Caco-2 (cell line): ENCODE results near the gene MDN1. TPM values are rescaled to one million over a fixed set of nuclear protein-coding genes. Genes with fewer than 3 reads are reported as not detected.
"Not testable (repeated sequence)": the region's sequence is repeated elsewhere in the genome, so short reads cannot be mapped to it uniquely, and the experiment has no call there.

Experiments
- BruUV-seq: library from RNA; stranded (reverse); fragments of 400-500 nt; replicated peaks from 2 replicates; lab custom pipeline; 2021; lab: Mats Ljungman, UMichigan
- CTCF ChIA-PET: fragments of 300-600 bp; sonication (Branson Sonifier 250); formaldehyde crosslinking; loops from one replicate; lab custom pipeline; 2022; ENCODE audit warnings: antibody characterized with exemption; lab: Charles Lee
- POLR2A ChIA-PET: fragments of 300-600 bp; sonication (Branson Sonifier 250); formaldehyde crosslinking; loops from one replicate; lab custom pipeline; 2022; ENCODE audit warnings: antibody characterized with exemption; lab: Charles Lee
- DNase-seq, 2 experiments: peaks; one replicate each; pipeline versions ENCODE4 v3.0.0 to v3.0.0-alpha.2; 2020 to 2022
- H3K27me3 ChIP-seq: replicated peaks from 2 replicates; pipeline ENCODE4 v1.6.0; 2011; ENCODE audit warnings: low read length; ENCODE audit not compliant: control insufficient read depth, insufficient read depth
- H3K36me3 ChIP-seq: 2 replicates; pipeline ENCODE4 v1.5.1; 2011; ENCODE audit warnings: low read length; ENCODE audit not compliant: control insufficient read depth, insufficient read depth
- H3K4me1 ChIP-seq: fragments of 250-450 bp; sonication (Bioruptor Pico); 2 replicates; pipeline ENCODE4 v1.5.1; 2020; ENCODE audit warnings: mild to moderate bottlenecking
- H3K4me3 ChIP-seq: 2 replicates; pipeline ENCODE4 v1.5.1; 2011; ENCODE audit warnings: low read depth, mild to moderate bottlenecking, control low read depth, low read length
- H3K9me3 ChIP-seq: fragments of 250-450 bp; sonication (Bioruptor Pico); 2 replicates; pipeline ENCODE4 v1.5.1; 2020; ENCODE audit warnings: mild to moderate bottlenecking, moderate library complexity
- H3K27ac Mint-ChIP-seq: one replicate; pipeline ENCODE4 v1.8.0; 2022; ENCODE audit warnings: mixed read lengths; ENCODE audit not compliant: unreplicated experiment
- H3K27me3 Mint-ChIP-seq: one replicate; pipeline ENCODE4 v1.8.0; 2022; ENCODE audit warnings: mixed read lengths; ENCODE audit not compliant: insufficient read depth, unreplicated experiment
- H3K36me3 Mint-ChIP-seq: one replicate; pipeline ENCODE4 v1.8.0; 2022; ENCODE audit warnings: mild to moderate bottlenecking, mixed read lengths; ENCODE audit not compliant: insufficient read depth, unreplicated experiment
- H3K4me1 Mint-ChIP-seq: one replicate; pipeline ENCODE4 v1.8.0; 2022; ENCODE audit warnings: low read depth, mixed read lengths; ENCODE audit not compliant: unreplicated experiment
- H3K4me3 Mint-ChIP-seq: one replicate; pipeline ENCODE4 v1.8.0; 2022; ENCODE audit warnings: mild to moderate bottlenecking, moderate library complexity, mixed read lengths; ENCODE audit not compliant: unreplicated experiment
- H3K9me3 Mint-ChIP-seq: one replicate; pipeline ENCODE4 v1.8.0; 2022; ENCODE audit warnings: mixed read lengths; ENCODE audit not compliant: unreplicated experiment
- CTCF ChIP-seq, 2 experiments: fragments of 200-600 bp in 1 of 2; IDR thresholded peaks; 1 replicate in 1 of 2; 2 replicates in 1 of 2; pipeline versions ENCODE4 v1.5.1 to v1.8.0; 2011 to 2022; ENCODE audit warnings: antibody characterized with exemption in 1 of 2, control low read depth in 1 of 2, inconsistent platforms in 1 of 2, low read depth in 1 of 2, low read length in 1 of 2, mild to moderate bottlenecking in 1 of 2, moderate library complexity in 1 of 2; ENCODE audit not compliant: insufficient read depth in 1 of 2, severe bottlenecking in 1 of 2, unreplicated experiment in 1 of 2
- intact Hi-C: fragments of 100-400 bp; cut with micrococcal nuclease; formaldehyde crosslinking; loops from one replicate; pipeline ENCODE4 v1.10.0; 2022; ENCODE audit not compliant: unreplicated experiment
- total RNA-seq: library from RNA; stranded (reverse); gene quantifications from 2 replicates; pipeline ENCODE4 v1.2.3, GENCODE V29; 2022

Gene MDN1
- total RNA-seq, 1 experiment from 2014 or later: 49.0 TPM

- Mint-ChIP-seq H3K27me3 (no peaks in the 10 kb centered on the region), H3K4me3 (no peak overlapping the region), H3K4me1 (peaks cover 7% of the 10 kb centered on the region), H3K36me3 (peaks cover 58% of the 10 kb centered on the region), H3K9me3 (no peaks in the 10 kb centered on the region), H3K27ac (no peak overlapping the region)
- no peak for DNase-seq
- no peak for TF ChIP-seq CTCF (IDR thresholded peaks at IDR 0.05; ENCODE audit: insufficient read depth in 1 of 2, low read depth in 1 of 2, low read length in 1 of 2, severe bottlenecking in 1 of 2, unreplicated experiment in 1 of 2)
- CTCF ChIA-PET: no interaction called here
- no TSS peak for BruUV-seq
- Histone ChIP-seq H3K27me3 (no peaks in the 10 kb centered on the region), H3K9me3 (no peaks in the 10 kb centered on the region), H3K4me3 (no peak overlapping the region), H3K36me3 (no peaks in the 10 kb centered on the region; the same call in 1 of the 2 replicates), H3K4me1 (0 out of 2 replicates have a peak, but pooled peaks cover 3% of the 10 kb centered on the region)
- POLR2A ChIA-PET: interaction anchor here (0.6 kb wide), 2 partner anchors 174 to 188 kb away, joined by 4 read pairs; no protein-coding TSS in a partner anchor
- intact Hi-C loops: no loop called here
Observed at GRCh38 chr6:89640804-89641203, 178.8 kb downstream of the MDN1 start.

- peak; percentile 92 to 94 for DNase-seq
- CTCF ChIA-PET: interaction anchor here (0.7 to 1.2 kb wide), 2 partner anchors 12 to 266 kb away, joined by 3 read pairs; no protein-coding TSS in a partner anchor
- H3K27me3 Mint-ChIP-seq: no peaks in the 10 kb centered on the region
- no peaks in the 10 kb centered on the region for H3K9me3 ChIP-seq
- H3K4me3 ChIP-seq: peak within 1 kb of the TSS; percentile 77
- H3K36me3 ChIP-seq: no peaks in the 10 kb centered on the region; the same call in 1 of the 2 replicates
- 0 out of 2 replicates have a peak, but pooled peaks cover 3% of the 10 kb centered on the region for H3K4me1 ChIP-seq
- TF ChIP-seq CTCF (IDR thresholded peaks at IDR 0.05; ENCODE audit: insufficient read depth in 1 of 2, low read depth in 1 of 2, low read length in 1 of 2, severe bottlenecking in 1 of 2, unreplicated experiment in 1 of 2): no peak
- no peaks in the 10 kb centered on the region for H3K9me3 Mint-ChIP-seq
- no peaks in the 10 kb centered on the region for H3K27me3 ChIP-seq
- peaks cover 51% of the 10 kb centered on the region for H3K36me3 Mint-ChIP-seq
- TSS peak; percentile 43 for BruUV-seq
- POLR2A ChIA-PET: no interaction called here
- intact Hi-C loops: no loop called here
- H3K4me3 Mint-ChIP-seq: peak within 1 kb of the TSS; percentile 82
- H3K27ac Mint-ChIP-seq: peak within 1 kb of the TSS; percentile 91
- H3K4me1 Mint-ChIP-seq: peaks cover 7% of the 10 kb centered on the region
Observed at GRCh38 chr6:89638320-89639195, 181.0 kb downstream of the MDN1 start, which contains the start of gene LYRM2. Gene LYRM2, minus strand, starts transcription at chr6:89638747. Its CDS starts 31 bp downstream, at chr6:89638716.

- Histone ChIP-seq H3K36me3 (no peaks in the 10 kb centered on the region; the same call in 1 of the 2 replicates), H3K27me3 (no peaks in the 10 kb centered on the region), H3K4me1 (0 out of 2 replicates have a peak, but pooled peaks cover 3% of the 10 kb centered on the region), H3K4me3 (peak overlapping the region; percentile 77), H3K9me3 (no peaks in the 10 kb centered on the region)
- no TSS peak for BruUV-seq
- Mint-ChIP-seq H3K4me3 (peak overlapping the region; percentile 82), H3K27me3 (no peaks in the 10 kb centered on the region), H3K4me1 (peaks cover 7% of the 10 kb centered on the region), H3K9me3 (no peaks in the 10 kb centered on the region), H3K27ac (peak overlapping the region; percentile 91), H3K36me3 (peaks cover 48% of the 10 kb centered on the region)
- CTCF ChIA-PET: interaction anchor here (0.7 to 1.2 kb wide), 2 partner anchors 12 to 266 kb away, joined by 3 read pairs; no protein-coding TSS in a partner anchor
- intact Hi-C loops: no loop called here
- no peak for TF ChIP-seq CTCF (IDR thresholded peaks at IDR 0.05; ENCODE audit: insufficient read depth in 1 of 2, low read depth in 1 of 2, low read length in 1 of 2, severe bottlenecking in 1 of 2, unreplicated experiment in 1 of 2)
- POLR2A ChIA-PET: no interaction called here
- no peak for DNase-seq
Observed at GRCh38 chr6:89637960-89638319, 181.7 kb downstream of the MDN1 start.

GRCh38 chr6:89636412-89636811 lies 183.2 kb downstream of the MDN1 start:
- BruUV-seq: not testable (repeated sequence)
- POLR2A ChIA-PET: interaction anchor here (0.6 kb wide), 1 partner anchor 193 kb away, joined by 3 read pairs; no protein-coding TSS in a partner anchor

More at GRCh38 chr6:89636412-89636811, 183.2 kb downstream of the MDN1 start:
- H3K4me3 ChIP-seq, H3K4me1 ChIP-seq, H3K4me3 Mint-ChIP-seq, H3K9me3 Mint-ChIP-seq, DNase-seq, H3K36me3 ChIP-seq, CTCF ChIA-PET, H3K9me3 ChIP-seq, H3K27me3 Mint-ChIP-seq, H3K27me3 ChIP-seq, H3K4me1 Mint-ChIP-seq, intact Hi-C loops, H3K27ac Mint-ChIP-seq: not testable (repeated sequence)
- peaks cover 45% of the 10 kb centered on the region for H3K36me3 Mint-ChIP-seq
